Brain microvascular endothelial cell (primary cell): ENCODE data around the gene EDDM13.

Source experiments
- DNase-seq: peaks from one replicate; pipeline ENCODE4 v3.0.0-alpha.2; 2020
- H3K27ac ChIP-seq: fragments of 250-450 bp; sonication (Bioruptor Pico); 2 replicates; pipeline ENCODE4 v1.5.1; 2020; ENCODE audit warnings: mild to moderate bottlenecking, moderate library complexity
- H3K27me3 ChIP-seq: fragments of 250-450 bp; sonication (Bioruptor Pico); replicated peaks from 2 replicates; pipeline ENCODE4 v1.5.1; 2020; ENCODE audit warnings: mild to moderate bottlenecking
- H3K36me3 ChIP-seq: fragments of 250-450 bp; sonication (Bioruptor Pico); replicated peaks from 2 replicates; pipeline ENCODE4 v1.5.1; 2020; ENCODE audit warnings: mild to moderate bottlenecking
- H3K4me3 ChIP-seq: 2 replicates; pipeline ENCODE4 v1.5.1; 2011; ENCODE audit warnings: low read depth, mild to moderate bottlenecking, control low read depth, low read length, moderate library complexity
- in situ Hi-C: cut with HindIII; loops from 2 replicates; pipeline ENCODE4 v1.10.0; 2017; ENCODE audit warnings: low sequenced_read_pairs, low pct_ligation_motif_present
- TF ChIP-seq, protein P1 (sequence below): IDR thresholded peaks from 2 replicates; pipeline ENCODE4 v1.5.1; 2011; ENCODE audit warnings: low read depth, mild to moderate bottlenecking, moderate library complexity, low read length, control low read depth, inconsistent platforms; ENCODE audit errors: missing control alignments

EDDM13 gene

DNA sequence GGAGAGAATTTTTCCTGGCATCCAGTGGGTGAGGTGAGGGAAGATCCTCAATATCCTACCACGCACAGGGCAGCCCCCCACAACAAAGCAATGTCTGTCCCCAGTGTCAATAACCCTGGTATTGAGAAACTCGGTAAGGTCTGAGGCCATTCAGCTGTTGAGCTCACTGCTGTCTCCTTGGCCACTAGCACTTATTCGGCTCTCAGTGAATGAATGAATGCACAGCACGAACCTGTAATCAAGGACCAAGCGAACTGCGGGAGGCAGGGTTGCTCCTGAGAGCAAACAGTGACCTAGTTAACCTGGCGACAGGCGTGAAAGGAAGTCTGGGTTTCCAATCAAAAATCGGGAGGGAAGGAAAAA lies 41.5 kb downstream of the EDDM13 start:
- in situ Hi-C loops, result no loop called here
- TF ChIP-seq, protein P1, sequence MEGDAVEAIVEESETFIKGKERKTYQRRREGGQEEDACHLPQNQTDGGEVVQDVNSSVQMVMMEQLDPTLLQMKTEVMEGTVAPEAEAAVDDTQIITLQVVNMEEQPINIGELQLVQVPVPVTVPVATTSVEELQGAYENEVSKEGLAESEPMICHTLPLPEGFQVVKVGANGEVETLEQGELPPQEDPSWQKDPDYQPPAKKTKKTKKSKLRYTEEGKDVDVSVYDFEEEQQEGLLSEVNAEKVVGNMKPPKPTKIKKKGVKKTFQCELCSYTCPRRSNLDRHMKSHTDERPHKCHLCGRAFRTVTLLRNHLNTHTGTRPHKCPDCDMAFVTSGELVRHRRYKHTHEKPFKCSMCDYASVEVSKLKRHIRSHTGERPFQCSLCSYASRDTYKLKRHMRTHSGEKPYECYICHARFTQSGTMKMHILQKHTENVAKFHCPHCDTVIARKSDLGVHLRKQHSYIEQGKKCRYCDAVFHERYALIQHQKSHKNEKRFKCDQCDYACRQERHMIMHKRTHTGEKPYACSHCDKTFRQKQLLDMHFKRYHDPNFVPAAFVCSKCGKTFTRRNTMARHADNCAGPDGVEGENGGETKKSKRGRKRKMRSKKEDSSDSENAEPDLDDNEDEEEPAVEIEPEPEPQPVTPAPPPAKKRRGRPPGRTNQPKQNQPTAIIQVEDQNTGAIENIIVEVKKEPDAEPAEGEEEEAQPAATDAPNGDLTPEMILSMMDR, result no peak
- Histone ChIP-seq H3K36me3 (no peaks in the 10 kb centered on the region), H3K27ac (peak overlapping the region; percentile 99), H3K27me3 (no peaks in the 10 kb centered on the region), H3K4me3 (peak overlapping the region; percentile 87)
- peak; percentile 12 for DNase-seq

DNA sequence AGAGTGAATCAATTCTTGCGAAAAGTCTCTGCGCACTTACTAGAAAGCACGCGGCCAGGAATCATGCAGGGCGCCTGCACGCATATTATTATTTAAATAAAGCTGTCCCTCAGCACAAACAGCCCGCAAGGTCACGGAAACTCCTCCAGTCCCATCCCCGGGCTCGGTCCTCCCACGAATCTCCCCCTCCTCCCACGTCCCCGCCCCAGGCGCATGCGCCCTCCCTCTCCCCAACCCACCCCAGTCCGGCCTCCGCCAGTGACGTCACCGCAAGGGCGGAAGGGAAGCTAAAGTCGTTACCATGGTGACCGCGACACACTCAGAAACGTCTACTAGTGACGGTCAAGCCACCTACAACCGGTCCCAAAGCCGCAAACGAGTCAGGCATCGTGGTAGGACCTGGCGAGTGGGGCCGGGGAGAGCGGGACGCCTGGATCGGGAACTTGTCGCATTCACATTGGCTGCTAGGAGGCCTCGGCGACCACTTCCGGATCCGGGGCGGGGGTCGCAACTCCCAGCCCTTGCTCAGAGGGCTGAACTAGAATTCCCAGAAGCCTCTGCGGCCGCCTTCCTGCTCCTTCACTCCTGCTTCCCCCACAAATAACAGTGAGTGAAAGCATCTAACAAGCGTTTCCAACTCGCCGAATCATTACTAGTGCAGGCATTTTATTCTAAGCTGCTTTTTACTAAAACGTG lies 42.0 kb downstream of the EDDM13 start, which contains the start of gene ZSCAN5A:
TSS of gene ZSCAN5A (minus strand) at position 459 of the 696 bp plus-strand sequence. CDS start 89,793 bp downstream, outside the sequence.
- Histone ChIP-seq H3K4me3 (peak within 1 kb of the TSS; percentile 87), H3K27ac (peak within 1 kb of the TSS; percentile 99), H3K36me3 (no peaks in the 10 kb centered on the region), H3K27me3 (no peaks in the 10 kb centered on the region)
- in situ Hi-C loops, result no loop called here
- peak; percentile 94 for DNase-seq
- TF ChIP-seq, protein P1, result no peak

DNA sequence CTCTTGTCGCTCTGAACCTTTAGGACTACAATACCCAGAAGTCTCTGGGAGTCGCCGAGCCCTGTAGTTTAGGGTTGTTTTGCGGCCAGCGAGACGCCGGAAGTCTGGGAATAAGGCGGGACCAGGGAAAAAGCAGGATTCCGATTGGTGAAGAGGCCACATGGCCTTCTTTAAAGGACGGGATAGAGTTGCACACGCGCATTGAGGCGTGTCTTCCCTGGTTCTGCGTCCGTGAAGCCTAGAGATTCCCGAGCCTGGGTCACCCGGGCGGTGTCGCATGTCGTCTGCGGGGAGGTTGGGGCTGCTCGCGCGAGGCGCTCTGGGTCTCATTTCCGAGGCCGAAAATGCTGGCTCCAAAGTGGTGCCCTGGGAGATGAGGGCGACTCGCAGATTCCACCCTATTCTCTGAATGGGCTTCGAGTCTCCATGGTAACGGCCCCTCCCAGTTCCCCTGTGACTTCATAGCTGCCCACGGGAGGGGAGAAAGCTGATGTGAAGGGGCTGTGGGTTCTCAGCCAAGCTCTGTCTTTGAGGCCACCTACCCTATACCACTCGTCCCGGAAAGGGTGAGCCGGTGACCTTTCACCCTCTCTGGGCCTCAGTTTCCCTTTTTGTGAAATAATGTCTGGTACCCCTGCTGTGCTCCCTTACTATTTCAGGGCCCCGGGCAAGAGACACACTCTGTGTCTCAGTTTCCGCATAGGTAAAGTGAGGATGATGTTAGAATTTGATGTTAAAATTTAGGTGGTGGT lies 42.7 kb downstream of the EDDM13 start:
- in situ Hi-C loops, result no loop called here
- TF ChIP-seq, protein P1, result no peak
- Histone ChIP-seq H3K27me3 (no peaks in the 10 kb centered on the region), H3K4me3 (peak overlapping the region; percentile 87), H3K27ac (peak overlapping the region; percentile 99), H3K36me3 (no peaks in the 10 kb centered on the region)
- DNase-seq, result peak; percentile 98

DNA sequence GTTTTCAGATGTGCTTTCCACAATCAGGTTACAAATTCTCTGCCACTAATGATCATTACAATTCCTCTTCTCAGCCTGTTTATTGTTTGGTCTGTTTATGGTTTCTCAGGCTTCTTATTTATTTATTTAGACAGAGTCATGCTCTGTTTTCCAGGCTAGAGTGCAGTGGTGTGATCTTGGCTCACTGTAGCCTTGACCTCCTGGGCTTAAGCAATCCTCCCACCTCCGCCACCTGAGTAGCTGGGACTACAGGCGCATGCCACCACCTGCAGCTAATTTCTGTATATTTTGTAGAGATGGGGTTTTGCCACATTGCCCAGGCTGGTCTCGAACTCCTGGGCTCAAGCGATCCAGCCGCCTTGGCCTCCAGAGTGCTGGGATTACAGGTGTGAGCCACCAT lies 44.2 kb downstream of the EDDM13 start:
- H3K4me3 ChIP-seq, result no peak overlapping the region
- no peaks in the 10 kb centered on the region for H3K36me3 ChIP-seq
- TF ChIP-seq, protein P1, result no peak
- H3K27me3 ChIP-seq, result no peaks in the 10 kb centered on the region
- in situ Hi-C loops, result no loop called here
- H3K27ac ChIP-seq, result no peak overlapping the region
- DNase-seq, result no peak

DNA sequence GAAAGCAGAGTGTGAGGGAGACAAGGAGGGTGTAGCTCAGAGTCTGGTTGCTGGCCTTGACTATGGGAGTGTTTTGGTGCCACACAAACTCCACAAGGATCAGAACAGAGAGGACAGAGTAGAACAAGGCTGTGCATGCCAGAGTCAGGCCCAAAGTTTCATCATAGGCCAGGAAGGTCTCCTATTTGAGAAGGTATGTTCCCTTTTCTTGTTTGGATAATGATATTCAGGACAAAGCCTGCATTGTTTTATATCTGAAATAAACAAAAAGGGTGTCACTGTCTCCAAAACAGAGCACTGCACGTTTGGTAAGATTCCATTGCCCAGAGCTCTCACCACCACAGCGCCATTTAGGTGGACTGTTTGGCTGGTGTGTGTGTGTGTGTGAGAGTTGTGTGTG lies 45.2 kb downstream of the EDDM13 start:
- Histone ChIP-seq H3K4me3 (no peak overlapping the region), H3K36me3 (no peaks in the 10 kb centered on the region), H3K27ac (no peak overlapping the region), H3K27me3 (no peaks in the 10 kb centered on the region)
- DNase-seq, result no peak
- in situ Hi-C loops, result no loop called here
- TF ChIP-seq, protein P1, result no peak
